Measurements from ENCODE around the gene MID1IP1. TPM values are rescaled to one million over a fixed set of nuclear protein-coding genes. Genes with fewer than 3 reads are reported as not detected.

MID1IP1 gene
- total RNA-seq, 4 donors from 2014 or later, result 19.3 to 36.8 (median 24.9) TPM

DNA sequence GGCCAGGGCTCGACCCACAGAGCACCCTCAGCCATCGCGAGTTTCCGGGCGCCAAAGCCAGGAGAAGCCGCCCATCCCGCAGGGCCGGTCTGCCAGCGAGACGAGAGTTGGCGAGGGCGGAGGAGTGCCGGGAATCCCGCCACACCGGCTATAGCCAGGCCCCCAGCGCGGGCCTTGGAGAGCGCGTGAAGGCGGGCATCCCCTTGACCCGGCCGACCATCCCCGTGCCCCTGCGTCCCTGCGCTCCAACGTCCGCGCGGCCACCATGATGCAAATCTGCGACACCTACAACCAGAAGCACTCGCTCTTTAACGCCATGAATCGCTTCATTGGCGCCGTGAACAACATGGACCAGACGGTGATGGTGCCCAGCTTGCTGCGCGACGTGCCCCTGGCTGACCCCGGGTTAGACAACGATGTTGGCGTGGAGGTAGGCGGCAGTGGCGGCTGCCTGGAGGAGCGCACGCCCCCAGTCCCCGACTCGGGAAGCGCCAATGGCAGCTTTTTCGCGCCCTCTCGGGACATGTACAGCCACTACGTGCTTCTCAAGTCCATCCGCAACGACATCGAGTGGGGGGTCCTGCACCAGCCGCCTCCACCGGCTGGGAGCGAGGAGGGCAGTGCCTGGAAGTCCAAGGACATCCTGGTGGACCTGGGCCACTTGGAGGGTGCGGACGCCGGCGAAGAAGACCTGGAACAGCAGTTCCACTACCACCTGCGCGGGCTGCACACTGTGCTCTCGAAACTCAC is 3.6 kb downstream of the MID1IP1 start:
- intact Hi-C loops (cut with DNase I), result no loop called here
- Histone ChIP-seq H3K36me3 (no peaks in the 10 kb centered on the region), H3K9me3 (no peaks in the 10 kb centered on the region), H3K27ac (peak overlapping the region; percentile 81 to 86 (median 81)), H3K27me3 (no peaks in the 10 kb centered on the region), H3K4me1 (peaks cover 5 to 23% of the 10 kb centered on the region in 2 donors), H3K4me3 (replicated peaks in 1 of 3) (peak overlapping the region; percentile 49 to 53 (median 50))
- TF ChIP-seq, protein P1, sequence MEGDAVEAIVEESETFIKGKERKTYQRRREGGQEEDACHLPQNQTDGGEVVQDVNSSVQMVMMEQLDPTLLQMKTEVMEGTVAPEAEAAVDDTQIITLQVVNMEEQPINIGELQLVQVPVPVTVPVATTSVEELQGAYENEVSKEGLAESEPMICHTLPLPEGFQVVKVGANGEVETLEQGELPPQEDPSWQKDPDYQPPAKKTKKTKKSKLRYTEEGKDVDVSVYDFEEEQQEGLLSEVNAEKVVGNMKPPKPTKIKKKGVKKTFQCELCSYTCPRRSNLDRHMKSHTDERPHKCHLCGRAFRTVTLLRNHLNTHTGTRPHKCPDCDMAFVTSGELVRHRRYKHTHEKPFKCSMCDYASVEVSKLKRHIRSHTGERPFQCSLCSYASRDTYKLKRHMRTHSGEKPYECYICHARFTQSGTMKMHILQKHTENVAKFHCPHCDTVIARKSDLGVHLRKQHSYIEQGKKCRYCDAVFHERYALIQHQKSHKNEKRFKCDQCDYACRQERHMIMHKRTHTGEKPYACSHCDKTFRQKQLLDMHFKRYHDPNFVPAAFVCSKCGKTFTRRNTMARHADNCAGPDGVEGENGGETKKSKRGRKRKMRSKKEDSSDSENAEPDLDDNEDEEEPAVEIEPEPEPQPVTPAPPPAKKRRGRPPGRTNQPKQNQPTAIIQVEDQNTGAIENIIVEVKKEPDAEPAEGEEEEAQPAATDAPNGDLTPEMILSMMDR (IDR thresholded peaks at IDR 0.05), result no peak
- TF ChIP-seq POLR2A (IDR thresholded peaks at IDR 0.05), result no peak
- WGBS, 2 donors, result 3 to 8% methylated on average over 7 to 8 of the region's 66 CpGs
- DNase-seq, result peak; percentile 34 to 40

DNA sequence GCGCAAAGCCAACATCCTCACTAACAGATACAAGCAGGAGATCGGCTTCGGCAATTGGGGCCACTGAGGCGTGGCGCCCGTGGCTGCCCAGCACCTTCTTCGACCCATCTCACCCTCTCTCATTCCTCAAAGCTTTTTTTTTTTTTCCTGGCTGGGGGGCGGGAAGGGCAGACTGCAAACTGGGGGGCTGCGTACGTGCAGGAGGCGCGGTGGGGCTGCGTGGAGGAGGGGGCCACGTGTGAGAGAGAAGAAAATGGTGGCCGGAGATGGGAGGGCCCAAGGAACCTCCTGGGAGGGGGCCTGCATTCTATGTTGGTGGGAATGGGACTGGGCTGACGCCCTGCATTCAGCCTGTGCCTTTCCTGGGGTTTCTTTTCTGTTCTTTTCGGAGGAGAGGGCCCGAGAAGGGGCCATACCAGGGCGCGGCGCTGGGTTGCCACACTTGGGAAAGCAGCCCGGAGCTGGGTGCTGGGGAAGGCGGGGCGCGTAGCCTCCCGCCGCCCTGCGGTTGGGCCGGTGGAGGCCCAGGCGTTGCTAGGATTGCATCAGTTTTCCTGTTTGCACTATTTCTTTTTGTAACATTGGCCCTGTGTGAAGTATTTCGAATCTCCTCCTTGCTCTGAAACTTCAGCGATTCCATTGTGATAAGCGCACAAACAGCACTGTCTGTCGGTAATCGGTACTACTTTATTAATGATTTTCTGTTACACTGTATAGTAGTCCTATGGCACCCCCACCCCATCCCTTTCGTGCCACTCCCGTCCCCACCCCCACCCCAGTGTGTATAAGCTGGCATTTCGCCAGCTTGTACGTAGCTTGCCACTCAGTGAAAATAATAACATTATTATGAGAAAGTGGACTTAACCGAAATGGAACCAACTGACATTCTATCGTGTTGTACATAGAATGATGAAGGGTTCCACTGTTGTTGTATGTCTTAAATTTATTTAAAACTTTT is 4.5 kb downstream of the MID1IP1 start:
- Histone ChIP-seq H3K36me3 (no peaks in the 10 kb centered on the region), H3K4me3 (replicated peaks in 1 of 3) (peak overlapping the region in 2 of 3 donors; percentile 7 to 50), H3K4me1 (peaks cover 5 to 22% of the 10 kb centered on the region in 2 donors), H3K9me3 (no peaks in the 10 kb centered on the region), H3K27ac (peak overlapping the region; percentile 81 to 86 (median 81)), H3K27me3 (no peaks in the 10 kb centered on the region)
- intact Hi-C loops (cut with DNase I), result no loop called here
- peak; percentile 54 to 62 for DNase-seq
- WGBS, 2 donors, result 4 to 9% methylated on average over 25 to 40 of the region's 41 CpGs
- TF ChIP-seq, protein P1 (IDR thresholded peaks at IDR 0.05), result no peak
- TF ChIP-seq POLR2A (IDR thresholded peaks at IDR 0.05), result peak in 1 of 2 donors; percentile 23

DNA sequence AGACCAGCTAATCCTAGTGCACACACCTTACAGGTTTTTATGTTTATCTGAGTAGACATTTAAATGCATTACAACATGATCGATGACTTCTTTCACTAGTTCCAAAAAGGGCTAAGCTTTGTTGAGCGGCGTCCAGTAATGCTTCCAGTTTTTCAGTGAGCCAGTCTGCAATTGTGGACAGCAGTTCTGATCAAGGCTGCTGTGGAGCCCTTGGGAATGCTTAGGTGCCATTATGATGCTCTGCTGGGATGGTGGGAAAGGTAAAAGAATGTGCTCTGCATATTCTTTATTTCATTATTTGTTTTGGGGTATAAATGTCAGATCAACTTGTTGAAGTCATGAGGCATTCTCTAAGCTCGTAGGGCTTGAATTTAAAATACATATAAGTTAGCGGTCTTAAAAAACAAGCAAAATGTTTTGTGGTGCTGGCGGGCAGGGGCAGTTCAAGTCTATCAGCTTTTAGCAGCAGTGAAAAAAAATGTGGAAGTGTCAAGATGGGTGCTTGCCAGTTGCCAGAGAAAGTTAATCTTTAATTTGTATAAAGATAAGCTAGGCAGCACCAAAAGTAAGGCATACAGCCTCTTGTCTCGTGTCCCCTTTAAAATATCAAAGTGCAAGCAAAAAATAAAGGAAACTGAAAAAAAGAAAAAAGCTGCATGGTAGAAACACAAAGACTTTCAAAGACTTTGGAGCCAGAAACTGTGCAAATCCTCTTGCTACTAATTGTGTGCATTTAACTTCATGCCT is 5.8 kb downstream of the MID1IP1 start:
- no peak for DNase-seq
- H3K4me1 ChIP-seq, result peaks cover 5 to 19% of the 10 kb centered on the region in 2 donors
- H3K27ac ChIP-seq, result no peak overlapping the region
- no peak overlapping the region for H3K4me3 ChIP-seq (replicated peaks in 1 of 3)
- no peaks in the 10 kb centered on the region for H3K9me3 ChIP-seq
- no peaks in the 10 kb centered on the region for H3K36me3 ChIP-seq
- WGBS, 2 donors, result 78 to 81% methylated on average over 7 of the region's 7 CpGs
- TF ChIP-seq POLR2A (IDR thresholded peaks at IDR 0.05), result no peak
- TF ChIP-seq, protein P1 (IDR thresholded peaks at IDR 0.05), result no peak
- intact Hi-C loops (cut with DNase I), result no loop called here
- H3K27me3 ChIP-seq, result no peaks in the 10 kb centered on the region

- no peaks in the 10 kb centered on the region for H3K9me3 ChIP-seq
- H3K27ac ChIP-seq, result no peak overlapping the region
- TF ChIP-seq, protein P1 (IDR thresholded peaks at IDR 0.05), result no peak
- TF ChIP-seq POLR2A (IDR thresholded peaks at IDR 0.05), result no peak
- H3K4me1 ChIP-seq, result peaks cover 2 to 10% of the 10 kb centered on the region in 2 donors
- no peak for DNase-seq
- no peaks in the 10 kb centered on the region for H3K27me3 ChIP-seq
- intact Hi-C loops (cut with DNase I), result no loop called here
- no peaks in the 10 kb centered on the region for H3K36me3 ChIP-seq
- H3K4me3 ChIP-seq (replicated peaks in 1 of 3), result no peak overlapping the region
These were observed 6.6 kb downstream of the MID1IP1 start for GRCh38 chrX:38807873-38808272.
